Left lung (tissue), 10 donors: ENCODE measurements around the gene OR10A2. TPM values are rescaled to one million over a fixed set of nuclear protein-coding genes. Genes with fewer than 3 reads are reported as not detected.

Experiments
- ATAC-seq: fragments of 200-7000 bp; cut with Tn5 transposase; one replicate; pipeline ENCODE4 v1.9.1; 2020; ENCODE audit warnings: moderate library complexity
- DNase-seq, 4 donors: peaks; one replicate each; pipeline ENCODE4 v3.0.0-alpha.2; 2013 to 2020
- H3K27ac ChIP-seq, 2 donors: fragments of 200-600 bp; sonication (generic) in 1 of 2; one replicate each; pipeline versions ENCODE4 v1.5.0 to v1.8.0; 2020 to 2021
- H3K27me3 ChIP-seq, 2 donors: fragments of 200-600 bp; sonication (generic) in 1 of 2; one replicate each; pipeline versions ENCODE4 v1.5.0 to v1.8.0; 2020 to 2021
- H3K36me3 ChIP-seq, 2 donors: fragments of 200-600 bp; sonication (generic) in 1 of 2; one replicate each; pipeline versions ENCODE4 v1.5.0 to v1.8.0; 2020 to 2021
- H3K4me1 ChIP-seq, 2 donors: fragments of 200-600 bp; one replicate each; pipeline ENCODE4 v1.8.0; 2021
- H3K4me3 ChIP-seq, 2 donors: fragments of 200-600 bp; sonication (generic) in 1 of 2; one replicate each; pipeline versions ENCODE4 v1.5.0 to v1.8.0; 2020 to 2021; ENCODE audit warnings: mild to moderate bottlenecking in 1 of 2
- H3K9me3 ChIP-seq, 2 donors: fragments of 200-600 bp; sonication (generic) in 1 of 2; one replicate each; pipeline versions ENCODE4 v1.5.0 to v1.8.0; 2020 to 2021
- intact Hi-C, 2 donors: fragments of 100-400 bp; cut with DNase I; formaldehyde crosslinking; loops; one replicate each; pipeline versions ENCODE4 v1.11.2 to v1.14.2; 2022
- polyA plus RNA-seq, 6 donors: library from polyadenylated mRNA; unstranded; fragments of 120-200 nt; gene quantifications; one replicate each; pipeline ENCODE4 v1.2.1, GENCODE V29; 2013; ENCODE audit not compliant: insufficient read length in 6 of 6
- total RNA-seq, 2 donors: library from RNA; stranded (reverse); fragmentation: NEBNext Ultra II Directional; extraction: Animal tissue kit (Norgen Biotek cat#: 25700); gene quantifications; one replicate each; pipeline ENCODE4 v1.2.1, GENCODE V29; 2021
- TF ChIP-seq, protein P1 (sequence below), 2 donors: fragments of 200-600 bp; sonication (generic) in 1 of 2; IDR thresholded peaks; one replicate each; pipeline versions ENCODE4 v1.5.0 to v1.8.0; 2021; ENCODE audit warnings: antibody characterized with exemption in 2 of 2
- donor health status: DM: no; HTN: yes; CAD: no.
- donor health status: DM: no; HTN: no; CAD: no.

The OR10A2 gene
- total and polyA plus RNA-seq, 8 donors = 0.04 to 0.06 TPM; not detected in 6

DNA sequence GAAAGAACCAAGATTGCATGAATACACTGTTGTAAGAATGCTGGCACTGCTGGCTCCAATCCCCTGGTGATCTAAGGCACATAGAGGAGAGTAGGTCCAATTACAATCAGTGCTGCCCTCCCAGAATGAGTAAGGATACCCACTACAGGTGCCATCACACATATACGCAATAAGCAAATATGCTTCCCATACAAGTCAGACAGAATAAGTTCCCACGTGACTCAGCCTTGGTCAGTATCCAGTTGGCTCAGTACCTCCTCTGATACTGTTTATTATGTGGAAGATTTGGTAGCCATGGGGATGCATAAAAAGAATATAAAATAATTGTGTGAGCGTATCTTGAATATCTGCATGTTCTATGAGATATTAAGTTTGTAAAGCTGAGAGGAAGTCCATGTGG is 49.1 kb downstream of the OR10A2 start:
- DNase-seq (peak in 1 of 4 donors; percentile 18), ATAC-seq (no peak)
- no peak overlapping the region for H3K4me3 ChIP-seq
- no peaks in the 10 kb centered on the region for H3K36me3 ChIP-seq
- H3K9me3 ChIP-seq = no peaks in the 10 kb centered on the region
- intact Hi-C loops = no loop called here
- TF ChIP-seq, protein P1, sequence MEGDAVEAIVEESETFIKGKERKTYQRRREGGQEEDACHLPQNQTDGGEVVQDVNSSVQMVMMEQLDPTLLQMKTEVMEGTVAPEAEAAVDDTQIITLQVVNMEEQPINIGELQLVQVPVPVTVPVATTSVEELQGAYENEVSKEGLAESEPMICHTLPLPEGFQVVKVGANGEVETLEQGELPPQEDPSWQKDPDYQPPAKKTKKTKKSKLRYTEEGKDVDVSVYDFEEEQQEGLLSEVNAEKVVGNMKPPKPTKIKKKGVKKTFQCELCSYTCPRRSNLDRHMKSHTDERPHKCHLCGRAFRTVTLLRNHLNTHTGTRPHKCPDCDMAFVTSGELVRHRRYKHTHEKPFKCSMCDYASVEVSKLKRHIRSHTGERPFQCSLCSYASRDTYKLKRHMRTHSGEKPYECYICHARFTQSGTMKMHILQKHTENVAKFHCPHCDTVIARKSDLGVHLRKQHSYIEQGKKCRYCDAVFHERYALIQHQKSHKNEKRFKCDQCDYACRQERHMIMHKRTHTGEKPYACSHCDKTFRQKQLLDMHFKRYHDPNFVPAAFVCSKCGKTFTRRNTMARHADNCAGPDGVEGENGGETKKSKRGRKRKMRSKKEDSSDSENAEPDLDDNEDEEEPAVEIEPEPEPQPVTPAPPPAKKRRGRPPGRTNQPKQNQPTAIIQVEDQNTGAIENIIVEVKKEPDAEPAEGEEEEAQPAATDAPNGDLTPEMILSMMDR (IDR thresholded peaks at IDR 0.05) = no peak
- no peak overlapping the region for H3K27ac ChIP-seq
- no peaks in the 10 kb centered on the region for H3K4me1 ChIP-seq
- H3K27me3 ChIP-seq = no peaks in the 10 kb centered on the region

DNA sequence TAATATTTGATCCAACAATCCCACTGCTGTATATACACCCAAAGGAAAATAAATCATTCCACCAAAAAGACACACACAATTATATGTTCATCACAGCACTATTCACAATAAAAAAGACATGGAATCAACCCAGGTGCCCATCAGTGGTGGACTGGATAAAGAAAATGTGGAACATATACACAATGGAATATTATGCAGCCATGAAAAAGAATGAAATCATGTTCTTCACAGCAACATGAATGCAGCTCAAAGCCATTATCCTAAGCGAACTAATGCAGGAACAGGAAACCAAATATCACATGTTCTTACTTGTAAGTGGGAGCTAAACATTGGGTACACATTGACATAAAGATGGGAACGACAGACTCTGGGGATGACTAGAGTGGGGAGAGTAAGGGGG is 56.8 kb downstream of the OR10A2 start:
- Histone ChIP-seq H3K4me3 (no peak overlapping the region), H3K36me3 (no peaks in the 10 kb centered on the region), H3K9me3 (no peaks in the 10 kb centered on the region), H3K4me1 (no peaks in the 10 kb centered on the region), H3K27ac (no peak overlapping the region), H3K27me3 (no peaks in the 10 kb centered on the region)
- ATAC-seq (no peak), DNase-seq (no peak)
- TF ChIP-seq, protein P1 (IDR thresholded peaks at IDR 0.05) = no peak
- intact Hi-C loops = no loop called here

DNA sequence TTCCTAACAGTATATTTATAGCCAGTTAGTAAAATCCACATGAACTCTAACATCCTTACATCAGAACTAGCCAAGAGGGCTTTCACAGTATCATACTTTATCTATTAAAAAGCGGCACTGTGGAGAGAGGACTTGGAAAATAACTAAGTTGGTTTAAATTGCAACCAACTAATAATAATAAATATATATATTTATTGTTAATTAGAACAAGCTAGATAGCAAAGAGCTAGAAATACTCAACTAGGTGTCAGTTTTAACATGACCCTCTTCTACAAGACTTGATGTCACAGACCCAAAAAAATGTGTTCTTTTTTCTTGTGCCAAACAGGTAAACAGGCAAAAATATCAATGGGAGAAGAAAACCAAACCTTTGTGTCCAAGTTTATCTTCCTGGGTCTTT is 57.8 kb downstream of the OR10A2 start, which contains the start of gene OR2D3:
Gene OR2D3 (plus strand): TSS at position 301 of the 400 bp plus-strand sequence. CDS start 0 bp downstream, at position 301.
- H3K9me3 ChIP-seq = no peaks in the 10 kb centered on the region
- TF ChIP-seq, protein P1 (IDR thresholded peaks at IDR 0.05) = no peak
- H3K4me1 ChIP-seq = no peaks in the 10 kb centered on the region
- H3K36me3 ChIP-seq = no peaks in the 10 kb centered on the region
- H3K27me3 ChIP-seq = no peaks in the 10 kb centered on the region
- H3K27ac ChIP-seq = no peak within 1 kb of the TSS
- intact Hi-C loops = no loop called here
- H3K4me3 ChIP-seq = no peak within 1 kb of the TSS
- DNase-seq (no peak), ATAC-seq (no peak)

Other genes with a start within 250 kb of the OR10A2 start
- 100 to 1,000 TPM; 202 to 264 TPM for gene TPP1, start 243.6 kb upstream of the OR10A2 start, total RNA-seq
- gene TPP1, start 243.6 kb upstream of the OR10A2 start, polyA plus RNA-seq = 10 to 100 TPM; 60.3 to 81.1 (median 68.6) TPM
- gene DCHS1, start 207.2 kb upstream of the OR10A2 start, total RNA-seq = 10 to 100 TPM; 15.4 to 18.9 TPM
- gene DCHS1, start 207.2 kb upstream of the OR10A2 start, polyA plus RNA-seq = 10 to 100 TPM; 32.8 to 49.5 (median 40.9) TPM
- 10 to 100 TPM; 47.6 to 51.6 TPM for gene MRPL17, start 179.7 kb upstream of the OR10A2 start, total RNA-seq
- gene MRPL17, start 179.7 kb upstream of the OR10A2 start, polyA plus RNA-seq = 10 to 100 TPM; 45.0 to 57.3 (median 51.7) TPM
- under 1 TPM; 0.13 to 0.20 TPM for gene OR2AG2, start 91.1 kb upstream of the OR10A2 start, total RNA-seq
- gene OR2AG2, start 91.1 kb upstream of the OR10A2 start, polyA plus RNA-seq = under 1 TPM in 2 of 6 donors, not detected in 4; 0.06 to 0.08 TPM
- not detected for gene OR2AG1, start 80.0 kb upstream of the OR10A2 start, total RNA-seq
- gene OR2AG1, start 80.0 kb upstream of the OR10A2 start, polyA plus RNA-seq = under 1 TPM in 5 of 6 donors, not detected in 1; 0.03 to 0.06 (median 0.05) TPM
- gene OR6A2, start 63.4 kb upstream of the OR10A2 start, total RNA-seq = under 1 TPM; 0.15 to 0.18 TPM
- gene OR6A2, start 63.4 kb upstream of the OR10A2 start, polyA plus RNA-seq = not detected
- gene OR10A5, start 17.4 kb upstream of the OR10A2 start, total RNA-seq = not detected
- gene OR10A5, start 17.4 kb upstream of the OR10A2 start, polyA plus RNA-seq = not detected
- gene OR10A4, start 13.6 kb downstream of the OR10A2 start, total RNA-seq = not detected
- not detected for gene OR10A4, start 13.6 kb downstream of the OR10A2 start, polyA plus RNA-seq
- under 1 TPM in 1 of 2 donors, not detected in 1; 0.24 TPM for gene OR2D2, start 29.4 kb downstream of the OR10A2 start, total RNA-seq
- not detected for gene OR2D2, start 29.4 kb downstream of the OR10A2 start, polyA plus RNA-seq
- not detected for gene OR2D3, start 57.9 kb downstream of the OR10A2 start, total RNA-seq
- not detected for gene OR2D3, start 57.9 kb downstream of the OR10A2 start, polyA plus RNA-seq
- 1 to 10 TPM; 2.4 to 3.7 TPM for gene ZNF215, start 63.4 kb downstream of the OR10A2 start, total RNA-seq
- gene ZNF215, start 63.4 kb downstream of the OR10A2 start, polyA plus RNA-seq = 1 to 10 TPM in 3 of 6 donors, under 1 TPM in 3; 0.66 to 2.6 (median 1.0) TPM
- gene ZNF214, start 157.3 kb downstream of the OR10A2 start, total RNA-seq = 1 to 10 TPM; 2.0 to 4.1 TPM
- gene ZNF214, start 157.3 kb downstream of the OR10A2 start, polyA plus RNA-seq = 10 to 100 TPM in 3 of 6 donors, 1 to 10 TPM in 3; 8.3 to 10.3 (median 9.5) TPM
- gene NLRP14, start 157.4 kb downstream of the OR10A2 start, total RNA-seq = under 1 TPM in 1 of 2 donors, not detected in 1; 0.10 TPM
- gene NLRP14, start 157.4 kb downstream of the OR10A2 start, polyA plus RNA-seq = under 1 TPM; 0.07 to 0.20 (median 0.15) TPM
- not detected for gene RBMXL2, start 225.9 kb downstream of the OR10A2 start, total RNA-seq
- not detected for gene RBMXL2, start 225.9 kb downstream of the OR10A2 start, polyA plus RNA-seq